Left renal pelvis (tissue), 4 donors: Measurements from ENCODE around the gene MYOM1. TPM values are rescaled to one million over a fixed set of nuclear protein-coding genes. Genes with fewer than 3 reads are reported as not detected.
"Not testable (repeated sequence)": the region's sequence is repeated elsewhere in the genome, so short reads cannot be mapped to it uniquely, and the experiment has no call there.

Source experiments
- DNase-seq, 4 donors: peaks; one replicate each; pipeline ENCODE4 v3.0.0-alpha.2; 2013; ENCODE audit warnings: low read depth in 4 of 4, low spot score in 3 of 4
- polyA plus RNA-seq, 4 donors: library from polyadenylated mRNA; unstranded; fragments of 120-200 nt; gene quantifications; one replicate each; pipeline ENCODE4 v1.2.1, GENCODE V29; 2013; ENCODE audit not compliant: insufficient read length in 4 of 4

The MYOM1 gene
- polyA plus RNA-seq, 4 donors, result 6.7 to 11.7 (median 7.7) TPM

GRCh38 chr18:3044931-3045698 lies 174.7 kb downstream of the MYOM1 start:
- no peak for DNase-seq

DNA sequence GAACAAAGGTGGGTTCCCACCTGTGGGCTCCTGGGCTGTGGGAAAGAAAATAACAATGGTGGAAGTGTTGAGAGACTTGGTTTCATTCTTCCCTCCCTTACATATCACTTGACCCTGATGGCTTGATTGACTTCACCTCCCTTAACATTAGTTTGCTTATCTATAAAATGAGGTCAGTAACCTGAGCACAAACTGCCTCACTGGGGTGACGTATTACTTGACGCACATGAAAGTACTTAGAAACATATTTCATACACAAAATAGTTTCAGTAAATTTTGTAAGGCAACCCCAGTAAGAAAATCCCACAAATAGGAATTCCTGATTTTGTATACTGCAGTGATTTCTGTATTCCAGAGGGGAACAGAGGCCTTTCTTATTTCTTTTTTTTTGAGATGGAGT lies 177.4 kb downstream of the MYOM1 start:
- DNase-seq, result no peak

DNA sequence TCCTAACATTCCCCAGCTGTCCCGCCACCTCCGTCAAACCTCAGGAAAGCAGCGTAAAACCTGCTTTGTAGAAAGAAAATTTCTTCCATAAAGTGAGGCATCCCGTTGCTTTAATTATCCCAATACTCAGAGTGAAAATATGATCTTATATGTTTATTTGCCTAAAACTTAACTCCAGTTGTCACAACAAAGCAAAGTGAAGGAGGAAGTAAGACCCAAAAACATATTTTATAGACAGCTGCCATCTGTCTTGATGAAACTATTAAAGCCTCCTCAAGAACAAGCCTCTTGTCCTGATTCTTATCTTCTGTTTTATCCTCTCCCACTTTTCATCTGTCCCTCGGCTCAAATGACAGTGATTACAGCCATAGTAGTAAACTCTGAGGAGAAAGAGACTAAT lies 177.9 kb downstream of the MYOM1 start:
- no peak for DNase-seq

GRCh38 chr18:3040881-3041280 lies 178.9 kb downstream of the MYOM1 start:
- no peak for DNase-seq

DNA sequence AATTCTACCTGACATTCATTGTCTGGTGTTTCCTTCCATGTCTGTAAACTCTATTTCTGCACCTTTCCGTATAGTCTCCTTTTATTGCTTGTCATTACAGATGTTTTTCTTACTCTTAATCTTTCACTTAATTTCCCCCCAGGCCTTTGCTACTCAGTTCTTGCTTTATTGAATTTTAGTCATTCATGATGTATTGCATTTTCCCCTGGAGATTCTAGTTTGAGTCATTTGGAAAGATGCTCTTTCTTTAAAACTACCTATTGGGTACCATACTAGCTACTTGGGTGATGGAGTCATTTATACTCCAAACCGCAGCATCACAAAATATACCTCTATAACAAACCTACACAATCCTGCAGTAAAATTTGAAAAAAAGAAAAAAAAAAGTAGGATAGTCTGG lies 179.6 kb downstream of the MYOM1 start:
- no peak for DNase-seq

- no peak for DNase-seq
Observed at GRCh38 chr18:3037423-3037915, 182.3 kb downstream of the MYOM1 start.

- no peak for DNase-seq
Observed at GRCh38 chr18:3036108-3036507, 183.7 kb downstream of the MYOM1 start.

DNA sequence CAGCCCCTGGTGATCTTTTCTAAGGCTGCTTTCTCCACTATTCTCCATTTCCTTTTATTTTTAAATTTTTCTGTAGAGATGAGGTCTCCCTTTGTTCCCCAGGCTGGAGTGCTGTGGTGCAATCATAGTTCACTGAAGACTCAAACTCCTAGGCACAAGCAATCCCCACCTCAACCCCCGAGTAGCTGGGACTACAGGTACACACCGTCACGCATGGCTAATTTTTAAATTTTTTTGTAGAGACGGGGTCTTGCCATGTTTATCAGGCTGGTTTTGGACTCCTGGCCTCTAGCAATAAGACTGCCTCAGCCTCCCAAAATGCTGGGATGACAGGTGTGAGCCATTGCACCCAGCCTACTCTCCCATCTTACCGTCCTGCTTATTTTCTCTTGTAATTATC lies 184.1 kb downstream of the MYOM1 start:
- no peak for DNase-seq

GRCh38 chr18:3032721-3033120 lies 187.0 kb downstream of the MYOM1 start:
- no peak for DNase-seq

DNA sequence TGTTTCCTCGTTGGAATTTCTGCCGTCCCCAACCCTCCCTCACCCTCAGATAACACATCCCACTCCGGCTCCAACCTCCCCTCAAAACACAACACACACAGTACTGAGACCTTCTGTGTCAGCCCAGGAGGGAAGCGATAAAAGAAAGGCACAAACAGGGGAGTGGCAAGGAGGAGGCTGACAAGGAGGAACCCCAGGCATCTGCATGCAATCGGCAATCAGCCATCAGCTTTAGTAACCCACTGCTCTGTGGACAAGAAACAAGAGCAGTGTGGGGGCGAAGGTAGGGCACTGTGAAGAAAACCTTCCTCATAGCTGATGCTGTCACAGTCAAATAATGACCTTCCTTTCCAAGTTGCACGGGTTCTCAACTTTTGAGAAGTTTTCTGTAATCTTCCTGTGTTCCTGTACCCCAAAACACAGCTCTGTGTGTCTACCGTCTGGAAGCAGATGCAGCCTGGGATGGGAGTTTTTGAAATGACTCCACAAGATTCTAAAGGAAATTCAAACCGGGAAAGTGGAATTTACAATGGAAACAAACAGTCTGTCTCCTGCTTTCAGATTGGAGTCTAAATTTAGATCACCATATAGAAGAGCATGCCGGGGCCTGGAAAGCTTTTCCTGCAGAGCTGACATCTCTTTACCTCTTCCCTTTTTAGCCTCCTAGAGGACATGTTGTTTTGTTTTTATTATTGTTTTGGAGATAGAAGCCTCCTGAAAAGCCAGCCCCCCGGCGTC lies 190.4 kb downstream of the MYOM1 start:
- DNase-seq, result no peak

- not testable (repeated sequence) for DNase-seq
Observed at GRCh38 chr18:3028115-3028514, 191.7 kb downstream of the MYOM1 start.

- no peak for DNase-seq
Observed at GRCh38 chr18:3027370-3027891, 192.3 kb downstream of the MYOM1 start.

GRCh38 chr18:3025544-3025943 lies 194.2 kb downstream of the MYOM1 start:
- DNase-seq, result no peak

DNA sequence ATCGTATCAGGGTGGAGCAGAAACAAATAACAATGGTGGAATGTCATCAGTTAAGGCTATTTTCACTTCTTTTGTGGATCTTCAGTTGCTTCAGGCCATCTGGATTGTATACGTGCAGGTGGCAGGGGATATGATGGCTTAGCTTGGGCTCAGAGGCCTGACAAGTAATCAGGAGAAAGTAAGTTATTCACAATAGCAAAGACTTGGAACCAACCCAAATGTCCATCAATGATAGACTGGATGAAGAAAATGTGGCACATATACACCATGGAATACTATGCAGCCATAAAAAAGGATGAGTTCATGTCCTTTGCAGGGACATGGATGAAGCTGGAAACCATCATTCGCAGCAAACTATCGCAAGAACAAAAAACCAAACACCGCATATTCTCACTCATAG lies 196.2 kb downstream of the MYOM1 start:
- DNase-seq, result not testable (repeated sequence)

Other genes with a start within 250 kb of the MYOM1 start
- 10 to 100 TPM; 38.5 to 42.0 (median 39.7) TPM for gene LPIN2, start 206.8 kb downstream of the MYOM1 start, polyA plus RNA-seq
- 100 to 1,000 TPM; 374 to 461 (median 411) TPM for gene MYL12A, start 27.8 kb upstream of the MYOM1 start, polyA plus RNA-seq
- 100 to 1,000 TPM; 487 to 698 (median 624) TPM for gene MYL12B, start 42.2 kb upstream of the MYOM1 start, polyA plus RNA-seq
- 10 to 100 TPM; 68.6 to 97.4 (median 84.8) TPM for gene TGIF1, start 230.2 kb upstream of the MYOM1 start, polyA plus RNA-seq